GM18526 (cell line): Measurements from ENCODE around the gene EXT2.

ENCODE experiments used
- POLR2A ChIP-seq: IDR thresholded peaks from 3 replicates; pipeline ENCODE4 v1.6.1; 2011; ENCODE audit not compliant: insufficient read length; ENCODE audit errors: extremely low read depth

The EXT2 gene

DNA sequence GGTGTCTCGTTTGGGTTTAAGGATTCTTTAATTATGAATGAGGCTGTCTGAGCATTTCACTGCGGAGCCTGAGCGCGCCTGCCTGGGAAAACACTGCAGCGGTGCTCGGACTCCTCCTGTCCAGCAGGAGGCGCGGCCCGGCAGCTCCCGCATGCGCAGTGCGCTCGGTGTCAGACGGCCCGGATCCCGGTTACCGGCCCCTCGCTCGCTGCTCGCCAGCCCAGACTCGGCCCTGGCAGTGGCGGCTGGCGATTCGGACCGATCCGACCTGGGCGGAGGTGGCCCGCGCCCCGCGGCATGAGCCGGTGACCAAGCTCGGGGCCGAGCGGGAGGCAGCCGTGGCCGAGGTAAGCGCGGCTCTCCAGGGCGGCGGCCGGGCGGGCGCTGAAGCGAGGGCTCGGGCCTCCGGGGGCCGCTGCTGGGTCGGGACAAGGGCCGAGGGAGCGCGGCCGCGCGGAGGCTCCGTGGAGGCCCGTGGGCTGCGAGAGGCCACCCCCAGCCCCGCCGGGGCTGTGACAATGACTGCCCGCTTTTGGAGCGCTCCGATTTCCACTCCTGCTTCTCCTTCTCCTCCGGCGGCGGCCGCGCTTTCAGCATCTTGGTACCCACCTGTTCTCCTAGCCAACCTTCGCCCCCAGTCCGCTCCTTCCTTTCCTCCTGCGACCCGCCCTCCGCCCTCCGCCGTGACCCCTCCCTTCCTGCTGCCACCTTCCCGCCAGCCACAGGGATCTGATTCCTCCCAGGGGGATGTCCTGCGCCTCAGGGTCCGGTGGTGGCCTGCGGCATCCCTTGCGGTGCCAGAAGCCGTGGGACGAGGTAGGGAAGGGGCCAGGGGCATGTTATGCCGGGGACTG lies at the start of gene EXT2:
EXT2 (plus strand) TSS at position 173 of the 854 bp plus-strand sequence. CDS start 12,035 bp downstream, outside the sequence.
- TF ChIP-seq POLR2A: peak; percentile 54

DNA sequence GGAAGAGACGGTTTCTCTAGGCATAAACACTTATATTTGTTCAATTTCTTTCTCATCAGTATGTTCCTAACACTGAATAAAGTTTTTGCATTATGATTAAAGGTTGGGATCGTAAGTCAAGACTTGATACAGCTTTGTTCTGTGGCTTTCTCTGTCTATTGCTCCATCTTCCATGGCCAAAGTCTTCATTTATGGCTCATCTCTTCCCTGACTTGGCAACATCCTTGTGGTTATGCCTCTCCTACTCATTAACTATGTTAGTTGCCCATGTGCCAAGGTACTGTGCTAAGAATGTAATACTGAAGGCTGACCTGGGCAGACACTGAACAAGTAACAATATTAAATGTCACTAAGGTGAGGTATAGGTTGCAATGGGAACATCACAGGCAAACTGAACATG lies 49.3 kb upstream of the EXT2 start:
- no peak for TF ChIP-seq POLR2A

DNA sequence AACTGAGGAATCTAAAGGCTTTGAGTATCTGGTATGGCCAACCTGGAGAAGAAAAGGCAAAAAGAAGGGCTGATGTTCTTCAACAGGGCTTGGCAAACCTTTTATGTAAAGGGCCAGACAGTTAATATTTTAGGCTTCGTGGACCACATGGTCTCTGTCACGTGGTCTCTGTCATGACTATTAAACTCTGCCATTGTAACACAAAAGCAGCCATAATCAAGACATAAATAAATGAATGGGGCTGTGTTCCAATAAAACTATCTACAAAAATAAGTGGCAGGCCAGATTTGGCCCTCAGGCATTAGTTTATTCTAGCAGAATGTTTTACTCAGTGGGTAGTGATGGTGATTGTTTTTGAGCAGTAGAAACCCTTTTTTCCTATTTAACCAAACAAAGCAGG lies 48.2 kb upstream of the EXT2 start:
- no peak for TF ChIP-seq POLR2A

DNA sequence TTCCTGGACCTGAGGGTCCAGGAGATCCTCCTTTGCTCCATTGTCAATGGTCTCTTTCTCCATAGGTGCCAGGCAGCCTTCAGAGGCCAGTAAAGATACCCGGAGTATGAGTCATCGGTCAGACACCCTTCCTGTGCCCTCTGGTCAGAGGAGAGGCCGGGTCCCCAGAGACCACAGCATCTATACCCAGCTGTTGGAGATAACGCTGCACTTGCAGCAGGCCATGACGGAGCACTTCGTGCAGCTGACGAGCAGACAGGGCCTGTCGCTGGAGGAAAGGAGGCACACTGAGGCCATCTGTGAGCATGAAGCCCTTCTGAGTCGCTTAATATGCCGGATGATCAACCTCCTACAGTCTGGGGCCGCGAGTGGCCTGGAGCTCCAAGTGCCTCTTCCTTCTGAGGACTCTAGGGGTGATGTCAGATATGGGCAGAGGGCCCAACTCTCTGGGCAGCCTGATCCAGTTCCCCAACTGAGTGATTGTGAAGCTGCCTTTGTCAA lies 47.5 kb upstream of the EXT2 start, which contains the start of gene ACCSL:
ACCSL (plus strand) TSS at position 51 of the 501 bp plus-strand sequence; CDS start at position 107, 56 bp downstream.
- no peak for TF ChIP-seq POLR2A

DNA sequence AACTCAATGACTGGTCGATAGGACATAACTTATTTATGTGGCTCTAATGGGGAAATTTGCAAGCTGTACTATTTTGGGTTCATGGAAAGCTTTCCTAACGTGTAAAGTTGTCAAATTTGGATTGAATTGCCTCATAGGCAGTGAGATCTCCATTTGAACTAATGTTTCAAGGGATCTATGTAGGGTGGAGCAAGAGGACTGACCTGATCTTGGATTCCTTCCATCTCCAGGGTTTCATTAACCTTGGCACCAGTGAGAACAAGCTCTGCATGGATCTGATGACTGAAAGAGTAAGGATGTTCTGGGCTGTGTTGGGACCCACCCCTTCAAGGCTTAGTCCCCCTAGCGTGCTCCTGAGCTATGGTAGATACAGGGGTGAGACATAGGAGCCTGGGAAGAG lies 45.6 kb upstream of the EXT2 start:
- no peak for TF ChIP-seq POLR2A

DNA sequence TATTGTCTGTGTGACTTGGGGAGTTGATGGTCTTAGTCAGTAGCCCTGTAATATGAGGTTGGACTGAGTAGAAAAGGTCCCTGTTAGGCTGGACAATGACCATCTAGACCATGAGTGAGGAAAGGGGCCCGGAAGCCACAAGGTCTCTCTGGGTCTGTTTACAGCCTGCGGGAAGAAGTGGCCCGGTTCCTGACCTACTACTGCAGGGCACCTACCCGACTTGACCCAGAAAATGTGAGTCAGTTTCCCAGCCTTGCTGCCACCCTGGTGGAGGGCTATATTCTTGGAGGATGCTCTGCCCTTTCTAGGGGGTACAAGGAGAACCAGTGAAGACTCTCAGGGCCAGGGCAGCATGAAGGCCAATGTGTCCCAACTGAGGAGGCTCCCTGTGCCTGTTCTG lies 44.3 kb upstream of the EXT2 start:
- TF ChIP-seq POLR2A: no peak

DNA sequence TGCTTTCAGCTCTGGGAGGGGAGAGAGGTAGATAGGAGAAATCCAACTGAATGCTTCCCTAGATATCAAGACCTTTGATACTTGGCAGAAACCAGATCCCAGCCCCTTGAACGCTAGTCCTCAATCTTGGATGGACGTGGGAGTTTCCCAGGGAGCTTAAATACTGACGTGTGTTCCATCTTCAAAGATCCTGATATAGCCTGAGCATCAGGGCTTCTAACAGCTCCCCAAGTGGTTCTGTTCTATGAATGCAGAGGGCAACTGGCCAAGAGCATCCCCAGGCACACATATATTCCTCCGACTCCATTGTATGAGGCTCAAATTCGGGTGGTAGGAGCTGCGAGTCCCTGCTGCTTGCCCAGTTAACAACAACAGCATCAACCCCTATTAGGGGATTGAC lies 38.1 kb upstream of the EXT2 start:
- TF ChIP-seq POLR2A: no peak

DNA sequence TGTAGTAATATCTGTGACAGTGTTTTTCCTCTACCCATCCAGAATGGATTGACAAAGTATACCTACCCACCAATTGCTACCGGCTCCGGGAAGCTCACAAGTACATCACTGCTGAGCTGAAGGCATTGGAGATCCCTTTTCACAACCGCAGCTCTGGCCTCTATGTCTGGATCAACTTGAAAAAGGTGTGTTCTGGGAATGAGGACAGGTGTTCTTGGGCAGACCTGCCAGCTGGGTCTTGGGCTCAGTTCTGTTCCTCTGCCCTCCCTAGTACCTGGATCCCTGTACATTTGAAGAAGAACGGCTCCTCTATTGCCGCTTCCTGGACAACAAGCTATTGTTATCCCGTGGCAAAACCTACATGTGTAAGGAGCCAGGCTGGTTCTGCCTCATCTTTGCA lies 37.2 kb upstream of the EXT2 start:
- no peak for TF ChIP-seq POLR2A

DNA sequence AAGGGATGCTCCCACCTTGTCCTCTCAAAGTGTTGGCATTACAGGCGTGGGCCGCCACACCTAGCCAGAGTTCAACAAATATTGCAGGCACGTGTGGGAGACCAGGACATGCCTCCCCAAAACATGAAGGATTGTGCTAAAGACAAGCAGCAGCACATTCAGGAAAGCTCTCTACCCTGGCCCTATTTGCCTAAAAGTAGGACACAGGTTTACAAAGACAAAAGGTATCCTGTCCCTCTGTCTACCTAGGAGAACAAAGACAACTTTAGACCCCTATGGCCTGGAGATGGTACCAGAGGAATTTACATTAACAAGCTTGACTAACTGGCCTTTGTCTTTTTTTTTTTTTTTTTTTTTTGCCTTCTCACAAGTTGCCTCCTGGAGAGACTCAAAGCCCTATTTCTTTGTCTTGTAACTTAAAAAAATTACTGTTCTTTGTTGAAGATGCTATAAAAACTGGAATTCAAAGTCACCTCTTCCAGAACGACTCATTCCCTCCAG lies 30.3 kb upstream of the EXT2 start:
- TF ChIP-seq POLR2A: no peak

DNA sequence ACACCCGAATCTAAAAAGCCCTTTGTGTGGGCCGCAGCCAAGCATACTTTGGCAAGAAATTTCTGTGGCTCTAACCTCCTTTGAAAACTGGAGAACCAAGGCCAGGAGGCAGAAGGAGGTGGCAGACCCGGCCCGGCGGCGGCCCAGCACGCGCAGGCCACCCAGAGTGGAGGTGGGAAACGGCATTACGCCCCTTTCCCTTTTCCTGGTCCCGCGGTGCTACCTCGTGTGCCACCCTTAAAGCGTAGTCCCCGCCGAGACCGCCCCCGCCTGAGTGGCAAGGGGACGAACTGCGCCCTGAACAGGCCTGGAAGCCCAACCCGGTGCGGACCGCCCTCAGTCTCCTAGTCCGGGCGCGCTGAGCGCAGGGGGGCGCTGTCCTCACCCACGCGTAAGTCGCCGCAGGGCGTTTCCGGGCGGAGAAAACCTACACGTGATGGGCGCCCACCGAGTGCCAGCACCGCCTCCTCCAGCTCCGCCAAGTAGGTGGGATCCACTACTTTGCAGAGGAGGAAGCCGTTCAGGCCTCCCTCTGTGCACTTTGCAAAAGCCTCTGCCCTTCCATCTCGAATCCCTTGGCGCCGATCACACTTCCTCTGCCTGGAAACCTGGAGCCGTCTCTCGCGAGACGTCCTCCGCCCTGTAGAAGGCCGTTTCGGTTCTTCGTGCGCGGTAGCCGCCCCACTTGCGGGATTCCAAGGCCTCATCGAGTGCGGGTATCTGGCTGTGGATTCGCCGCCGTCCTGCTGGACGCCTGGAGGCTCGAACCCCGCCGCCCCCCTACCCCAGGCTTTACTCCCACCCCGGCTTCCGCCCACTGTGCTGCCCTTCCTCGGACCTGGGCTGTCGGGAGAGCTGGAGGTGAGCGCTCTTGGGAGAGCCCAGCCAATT lies 29.4 kb upstream of the EXT2 start, which contains the start of gene ACCS:
ACCS (plus strand) TSS at position 430 of the 891 bp plus-strand sequence. CDS start 1,358 bp downstream, outside the sequence.
- peak; percentile 63 for TF ChIP-seq POLR2A

DNA sequence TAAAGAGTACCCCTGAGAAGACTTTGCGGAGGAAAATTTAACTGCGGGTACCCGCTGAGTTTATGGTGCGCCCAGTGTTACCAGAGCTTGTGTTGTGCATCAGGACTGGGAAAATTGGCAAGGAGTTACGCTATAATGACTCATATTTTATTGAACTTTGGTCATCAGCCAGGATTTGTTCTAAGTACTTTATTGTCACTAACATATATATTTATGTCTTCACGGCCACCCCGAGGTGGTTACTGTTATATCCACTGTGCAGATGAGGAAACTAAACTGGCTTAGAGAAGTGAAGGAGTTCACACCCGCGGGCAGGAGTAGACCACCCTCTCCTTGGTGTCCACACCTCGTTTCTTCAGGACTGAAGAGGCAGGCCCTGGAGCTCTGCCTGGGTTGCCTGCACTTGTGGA lies 28.7 kb upstream of the EXT2 start:
- no peak for TF ChIP-seq POLR2A

DNA sequence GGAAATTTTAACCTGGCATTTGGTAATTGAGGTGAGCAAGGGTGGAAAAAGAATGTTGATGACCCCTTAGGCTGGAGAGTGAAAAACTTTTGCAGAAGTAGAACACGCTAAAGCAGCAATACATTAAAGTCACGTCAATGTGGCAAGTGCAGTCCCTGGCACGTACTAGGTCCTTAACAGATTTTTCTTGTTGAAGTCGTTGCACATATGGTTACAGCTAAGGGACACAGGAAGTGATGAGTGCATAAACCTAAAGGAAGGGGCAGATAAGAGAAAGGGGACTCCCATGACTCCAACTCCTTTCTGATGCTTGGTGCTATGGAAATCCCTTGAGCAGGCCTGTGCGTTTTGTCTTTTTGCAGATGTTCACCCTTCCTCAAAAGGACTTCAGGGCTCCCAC lies 28.2 kb upstream of the EXT2 start:
- no peak for TF ChIP-seq POLR2A

DNA sequence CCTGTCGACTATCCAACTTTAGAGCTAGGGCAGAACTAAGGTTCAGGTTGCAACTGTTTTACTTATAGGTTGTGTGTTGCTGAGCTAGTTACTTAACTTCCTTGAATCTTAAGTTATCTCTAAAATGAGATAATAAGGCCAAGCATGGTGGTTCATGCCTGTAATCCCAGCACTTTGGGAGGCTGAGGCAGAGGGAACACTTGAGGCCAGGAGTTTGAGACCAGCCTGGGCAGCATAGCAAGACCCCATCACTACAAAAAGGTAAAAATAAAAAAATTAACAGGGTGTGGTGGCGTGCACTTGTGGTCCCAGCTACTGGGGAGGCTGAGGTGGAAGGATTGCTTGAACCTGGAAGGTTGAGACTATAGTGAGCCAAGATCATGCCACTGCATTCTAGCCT lies 27.3 kb upstream of the EXT2 start:
- no peak for TF ChIP-seq POLR2A

DNA sequence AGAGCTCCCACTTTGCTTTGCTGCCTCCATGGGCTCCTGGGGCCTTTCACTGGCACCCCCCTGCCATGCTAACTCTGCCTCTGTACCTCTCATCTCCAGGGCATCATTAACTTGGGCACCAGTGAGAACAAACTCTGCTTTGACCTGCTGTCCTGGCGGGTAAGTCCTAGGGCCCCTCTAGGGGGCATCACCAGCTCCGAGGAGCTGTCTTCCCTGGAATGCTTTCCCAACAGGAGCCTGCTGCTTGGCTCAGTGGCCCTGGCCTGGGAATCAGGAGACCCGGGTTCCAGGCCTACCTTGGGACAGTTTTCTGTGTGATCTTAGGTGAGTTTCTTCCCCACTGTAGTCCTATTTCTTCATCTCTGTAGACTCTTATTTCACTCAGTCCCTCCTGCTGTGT lies 24.3 kb upstream of the EXT2 start:
- no peak for TF ChIP-seq POLR2A
